Measurements from ENCODE around the gene TTYH2.

Gene TTYH2

GRCh38 chr17:74296548-74296936 is 83.2 kb downstream of the TTYH2 start:
- FAIRE-seq: no peak

GRCh38 chr17:74297941-74298340 is 84.6 kb downstream of the TTYH2 start:
- FAIRE-seq: no peak

- no peak for FAIRE-seq
Observed at GRCh38 chr17:74298778-74299177, 85.4 kb downstream of the TTYH2 start.

DNA sequence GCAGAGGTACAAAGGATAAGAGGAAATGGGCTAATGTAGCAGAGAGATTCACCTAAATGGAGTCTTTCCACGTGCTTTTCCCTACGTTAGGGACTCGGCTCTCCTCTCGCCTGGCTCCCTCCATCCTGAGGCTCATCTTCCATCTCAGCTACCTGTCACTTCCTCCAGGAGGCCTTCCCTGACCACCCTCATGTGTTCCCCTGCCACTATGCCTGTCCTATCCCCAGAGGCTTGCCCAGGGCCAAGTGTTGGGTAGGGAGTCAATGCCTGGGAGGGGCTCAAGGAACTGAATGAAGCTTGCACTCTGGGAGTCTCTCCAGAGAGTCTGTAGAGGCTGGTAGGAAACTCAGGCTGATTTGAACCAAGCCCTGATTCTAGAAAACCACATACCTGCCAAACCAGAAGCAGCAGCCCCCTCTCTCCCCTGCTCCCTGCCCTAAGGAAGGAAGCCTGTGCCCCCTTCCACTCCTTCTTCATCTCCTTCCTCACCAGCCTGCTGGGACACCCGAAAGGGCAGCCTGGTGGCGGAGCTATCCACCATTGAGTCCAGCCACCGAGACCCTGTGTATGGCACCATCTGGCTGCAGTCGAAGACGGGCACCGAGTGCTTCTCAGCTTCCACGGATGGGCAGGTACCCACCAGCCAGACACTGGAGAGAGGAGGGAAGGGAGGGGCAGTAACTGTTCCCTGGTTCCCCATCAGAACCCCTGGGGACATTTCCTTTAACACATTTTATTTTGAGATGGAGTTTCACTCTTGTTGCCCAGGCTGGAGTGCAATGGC is 86.0 kb downstream of the TTYH2 start:
- no peak for FAIRE-seq

DNA sequence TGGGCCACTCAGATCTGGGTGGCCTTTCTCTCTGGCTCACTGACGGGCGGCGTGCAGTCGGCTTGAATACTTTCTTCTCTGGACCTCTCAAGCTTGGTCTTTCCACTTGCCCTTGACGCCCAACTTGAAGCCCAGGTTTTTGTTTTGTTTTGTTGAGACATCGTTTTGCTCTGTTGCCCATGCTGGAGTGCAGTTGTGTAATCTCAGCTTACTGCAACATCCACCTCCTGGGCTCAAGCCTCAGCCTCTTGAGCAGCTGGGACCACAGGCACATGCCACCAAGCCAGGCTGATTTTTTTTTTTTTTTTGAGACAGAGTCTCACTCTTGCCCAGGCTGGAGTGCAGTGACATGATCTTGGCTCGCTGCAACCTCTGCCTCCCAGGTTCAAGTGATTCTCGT is 89.9 kb downstream of the TTYH2 start:
- no peak for FAIRE-seq

DNA sequence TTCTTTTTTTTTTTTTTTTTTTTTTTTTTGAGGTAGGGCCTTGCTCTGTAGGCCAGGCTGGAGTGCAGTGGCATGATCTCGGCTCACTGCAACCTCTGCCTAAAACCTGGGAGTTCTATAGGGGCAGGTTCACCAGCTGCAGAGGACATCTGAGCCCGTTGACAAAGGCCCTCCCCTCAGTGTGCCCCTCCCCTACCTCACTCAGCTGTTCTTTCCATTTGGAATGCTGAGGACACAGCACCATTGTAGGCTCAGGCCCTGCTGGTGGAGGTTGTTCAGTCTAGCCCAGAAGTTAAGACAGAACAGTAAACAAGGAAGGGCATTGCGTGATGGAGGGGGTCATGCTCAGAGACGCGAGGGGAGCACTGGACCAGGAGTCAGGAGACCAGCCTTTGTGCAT is 90.8 kb downstream of the TTYH2 start:
- no peak for FAIRE-seq

GRCh38 chr17:74305865-74306654 is 92.7 kb downstream of the TTYH2 start:
- no peak for FAIRE-seq

- FAIRE-seq: no peak
Observed at GRCh38 chr17:74307984-74308773, 94.8 kb downstream of the TTYH2 start.

DNA sequence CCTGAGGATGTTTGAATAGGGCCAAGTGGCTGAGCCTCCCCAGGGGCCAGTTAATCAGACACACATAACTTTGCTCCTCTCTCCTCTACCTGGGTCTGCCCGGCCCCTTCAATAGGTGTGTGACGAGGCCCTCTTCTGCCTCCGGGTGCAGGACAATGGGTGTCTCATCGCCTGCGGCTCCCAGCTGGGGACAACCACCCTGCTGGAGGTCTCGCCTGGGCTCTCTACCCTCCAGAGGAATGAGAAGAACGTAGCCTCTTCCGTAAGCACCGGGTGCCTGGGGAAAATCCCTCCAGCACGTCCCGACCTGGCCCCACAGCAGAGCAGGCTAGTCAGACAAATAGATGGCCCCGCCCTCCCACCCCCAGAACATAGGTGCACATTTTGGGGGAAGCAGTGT is 96.5 kb downstream of the TTYH2 start:
- no peak for FAIRE-seq

Data from endometrium (tissue), 2 donors.